Bronchial epithelial cell (primary cell): ENCODE results near the gene TKTL2. TPM values are rescaled to one million over a fixed set of nuclear protein-coding genes. Genes with fewer than 3 reads are reported as not detected.

Source experiments
- DNase-seq: peaks from one replicate; pipeline ENCODE4 v3.0.0-alpha.2; 2010; ENCODE audit warnings: low read depth
- FAIRE-seq: peaks from 2 replicates; lab custom pipeline; 2011; peaks lifted over from hg19 to GRCh38; lab: Jason Lieb, UNC
- H3K27me3 ChIP-seq: 2 replicates; pipeline ENCODE4 v1.5.1; 2011; ENCODE audit warnings: low read length; ENCODE audit not compliant: control insufficient read depth, insufficient read depth
- H3K36me3 ChIP-seq: 2 replicates; pipeline ENCODE4 v1.5.1; 2011; ENCODE audit warnings: low read length; ENCODE audit not compliant: control insufficient read depth, insufficient read depth
- H3K4me3 ChIP-seq: 2 replicates; pipeline ENCODE4 v1.5.1; 2011; ENCODE audit warnings: mild to moderate bottlenecking, low read depth, low read length, control low read depth
- total RNA-seq: library from RNA; depleted of rRNA; stranded (reverse); fragments of >200 nt; gene quantifications from 2 replicates; pipeline ENCODE4 v1.2.1, GENCODE V29; 2014
- TF ChIP-seq, protein P1 (sequence below): IDR thresholded peaks from 2 replicates; pipeline ENCODE4 v1.5.1; 2011; ENCODE audit warnings: mild to moderate bottlenecking, moderate library complexity, low read length, control low read depth, inconsistent platforms; ENCODE audit not compliant: insufficient read depth, severe bottlenecking

Gene TKTL2
- total RNA-seq, 1 donor from 2014 or later: under 0.01 TPM

DNA sequence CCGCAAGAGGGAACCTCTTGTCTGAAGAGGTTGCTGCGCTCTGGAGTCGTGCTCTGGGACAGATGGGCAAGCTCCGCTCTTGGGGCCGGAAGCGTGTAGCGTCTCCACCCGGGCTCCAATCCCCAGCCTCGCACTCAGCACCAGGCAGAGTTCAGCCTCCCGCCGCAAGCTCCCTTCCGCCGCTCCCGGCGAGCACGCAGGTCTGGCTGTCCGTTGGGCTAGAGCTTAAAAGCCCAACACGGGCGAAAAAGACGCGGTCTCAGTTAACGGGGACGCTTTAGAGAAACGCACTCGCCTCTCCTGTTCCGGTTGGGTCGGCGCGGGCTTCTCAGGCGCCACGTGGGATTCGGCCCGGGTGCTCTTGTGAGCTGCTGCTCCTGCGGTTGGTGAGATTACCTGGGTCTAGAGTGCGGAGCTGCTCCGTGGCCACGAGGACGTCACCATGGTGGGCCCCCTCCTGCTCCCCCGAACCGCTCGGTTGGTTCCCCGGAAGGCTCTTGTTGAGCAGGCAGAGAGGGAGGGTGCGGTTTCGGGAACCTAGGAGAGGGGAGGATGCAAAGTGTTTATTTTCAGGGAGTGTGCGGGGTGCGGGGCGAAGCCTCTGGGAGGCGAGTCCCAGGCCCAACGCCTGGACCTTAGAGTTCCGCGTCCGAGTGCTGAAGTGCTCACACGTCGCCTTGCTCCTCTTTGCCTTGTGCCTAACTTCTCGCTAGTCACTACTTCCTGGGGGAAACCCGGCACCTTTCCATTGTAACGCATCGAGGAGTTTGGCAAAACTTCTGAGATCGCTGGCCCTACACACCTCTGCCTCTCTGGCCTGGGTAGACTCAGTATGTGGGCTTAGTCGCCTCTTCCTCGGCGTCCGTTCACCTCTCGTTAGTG, 21.0 kb upstream of the TKTL2 start, which contains the start of gene TMA16:
Gene TMA16 (plus strand): TSS at position 331 of the 882 bp plus-strand sequence. CDS start 112 bp downstream, at position 443.
- peak; percentile 82 for DNase-seq
- TF ChIP-seq, protein P1, sequence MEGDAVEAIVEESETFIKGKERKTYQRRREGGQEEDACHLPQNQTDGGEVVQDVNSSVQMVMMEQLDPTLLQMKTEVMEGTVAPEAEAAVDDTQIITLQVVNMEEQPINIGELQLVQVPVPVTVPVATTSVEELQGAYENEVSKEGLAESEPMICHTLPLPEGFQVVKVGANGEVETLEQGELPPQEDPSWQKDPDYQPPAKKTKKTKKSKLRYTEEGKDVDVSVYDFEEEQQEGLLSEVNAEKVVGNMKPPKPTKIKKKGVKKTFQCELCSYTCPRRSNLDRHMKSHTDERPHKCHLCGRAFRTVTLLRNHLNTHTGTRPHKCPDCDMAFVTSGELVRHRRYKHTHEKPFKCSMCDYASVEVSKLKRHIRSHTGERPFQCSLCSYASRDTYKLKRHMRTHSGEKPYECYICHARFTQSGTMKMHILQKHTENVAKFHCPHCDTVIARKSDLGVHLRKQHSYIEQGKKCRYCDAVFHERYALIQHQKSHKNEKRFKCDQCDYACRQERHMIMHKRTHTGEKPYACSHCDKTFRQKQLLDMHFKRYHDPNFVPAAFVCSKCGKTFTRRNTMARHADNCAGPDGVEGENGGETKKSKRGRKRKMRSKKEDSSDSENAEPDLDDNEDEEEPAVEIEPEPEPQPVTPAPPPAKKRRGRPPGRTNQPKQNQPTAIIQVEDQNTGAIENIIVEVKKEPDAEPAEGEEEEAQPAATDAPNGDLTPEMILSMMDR: no peak
- Histone ChIP-seq H3K4me3 (peak within 1 kb of the TSS; percentile 72), H3K27me3 (no peaks in the 10 kb centered on the region), H3K36me3 (no peaks in the 10 kb centered on the region)
- FAIRE-seq: peak; percentile 43

DNA sequence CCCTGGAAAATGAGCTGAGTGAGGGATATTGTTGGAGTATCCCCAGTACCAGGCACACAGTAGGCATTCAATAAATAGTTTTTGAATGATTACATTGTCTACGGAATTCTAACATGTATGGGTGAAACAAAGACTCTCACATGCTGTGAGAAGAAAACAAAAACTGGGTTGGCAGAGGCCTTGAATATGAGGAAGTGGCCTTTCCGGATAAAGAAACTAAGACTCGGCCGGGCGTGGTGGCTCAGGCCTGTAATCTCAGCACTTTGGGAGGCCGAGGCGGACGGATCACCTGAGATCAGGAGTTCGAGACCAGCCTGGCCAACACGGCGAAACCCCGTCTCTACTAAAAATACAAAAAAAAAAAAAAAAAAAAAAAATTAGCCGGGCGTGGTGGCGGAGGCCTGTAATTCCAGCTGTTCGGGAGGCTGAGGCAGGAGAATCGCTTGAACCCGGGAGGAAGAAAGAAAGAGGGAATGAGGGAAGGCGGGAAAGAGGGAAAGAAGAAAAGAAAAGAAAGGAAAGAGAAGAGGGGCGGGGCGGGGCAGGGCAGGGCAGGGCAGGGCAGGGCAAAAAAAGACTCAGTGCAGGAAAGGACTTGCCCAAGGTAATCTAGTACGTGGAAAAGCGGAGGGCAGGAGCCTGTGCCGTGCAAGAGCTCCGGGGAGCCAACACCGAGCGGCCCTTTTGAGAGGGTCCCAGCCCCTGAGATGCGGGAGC, 20.2 kb upstream of the TKTL2 start:
- DNase-seq (no peak), FAIRE-seq (no peak)

DNA sequence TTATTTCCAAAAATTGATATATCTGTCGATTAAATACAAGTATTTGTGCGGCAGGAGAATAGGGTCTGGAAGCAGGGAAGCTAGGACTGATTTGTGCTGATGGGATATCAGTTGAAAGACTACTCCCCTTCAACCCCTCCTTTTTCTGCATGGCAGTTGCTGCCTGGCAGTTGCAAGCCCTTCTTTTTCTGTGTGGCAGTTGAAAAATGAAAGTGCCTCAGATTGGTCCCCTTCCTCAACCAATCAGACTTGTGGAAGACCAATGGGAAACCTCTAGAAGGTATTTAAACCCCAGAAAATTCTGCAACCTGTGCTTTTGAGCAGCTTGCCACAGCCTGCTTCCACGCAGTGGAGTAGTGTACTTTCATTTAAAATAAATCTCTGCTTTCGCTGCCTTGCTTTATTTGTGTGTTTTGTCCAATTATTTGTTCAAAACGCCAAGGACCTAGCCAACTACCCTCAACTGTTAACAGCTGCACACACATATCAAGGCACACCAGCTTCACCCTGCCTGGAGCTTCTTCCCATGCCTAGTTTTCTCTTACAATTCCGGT, 19.5 kb upstream of the TKTL2 start:
- Histone ChIP-seq H3K4me3 (no peak overlapping the region), H3K36me3 (no peaks in the 10 kb centered on the region), H3K27me3 (no peaks in the 10 kb centered on the region)
- DNase-seq: no peak
- TF ChIP-seq, protein P1: no peak
- FAIRE-seq: no peak

More for the DNA sequence above, 20.2 kb upstream of the TKTL2 start:
- Histone ChIP-seq H3K36me3 (no peaks in the 10 kb centered on the region), H3K4me3 (peak overlapping the region; percentile 72), H3K27me3 (no peaks in the 10 kb centered on the region)
- TF ChIP-seq, protein P1: no peak

DNA sequence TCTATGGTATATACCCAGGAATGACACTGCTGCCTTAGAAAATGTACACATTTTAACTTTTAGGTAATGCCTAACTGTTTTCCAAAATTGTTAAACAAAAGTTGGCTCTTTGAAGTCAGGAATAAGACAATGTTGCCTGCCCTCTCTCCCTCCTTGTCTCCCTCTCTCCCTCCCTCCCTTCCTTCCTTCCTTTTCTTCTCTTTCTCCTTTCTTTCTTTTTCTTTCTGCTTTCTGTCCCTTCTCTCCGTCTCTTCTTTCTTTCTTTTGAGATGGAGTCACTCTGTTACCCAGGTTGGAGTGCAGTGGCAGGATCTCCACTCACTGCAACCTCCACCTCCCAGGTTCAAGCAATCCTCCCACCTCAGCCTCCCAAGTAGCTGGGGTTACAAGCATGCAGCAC, 16.4 kb upstream of the TKTL2 start:
- Histone ChIP-seq H3K4me3 (no peak overlapping the region), H3K36me3 (no peaks in the 10 kb centered on the region), H3K27me3 (no peaks in the 10 kb centered on the region)
- FAIRE-seq (no peak), DNase-seq (no peak)
- TF ChIP-seq, protein P1: no peak

DNA sequence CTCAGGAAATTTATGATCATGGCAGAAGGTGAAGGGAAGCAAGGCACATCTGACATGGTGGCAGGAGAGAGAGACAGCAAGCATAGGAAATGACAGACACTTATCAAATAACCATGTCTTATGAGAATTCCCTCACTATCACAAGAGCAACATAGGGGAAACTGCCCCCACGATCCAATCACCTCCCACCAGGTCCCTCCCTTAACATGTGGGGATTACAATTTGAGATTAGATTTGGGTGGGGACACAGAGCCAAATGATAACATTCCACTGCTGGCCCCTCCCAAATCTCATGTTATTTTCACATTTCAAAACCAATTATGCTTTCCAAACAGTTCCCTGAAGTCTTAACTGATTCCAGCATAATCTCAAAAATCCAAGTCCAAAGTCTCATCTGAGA, 12.8 kb upstream of the TKTL2 start:
- Histone ChIP-seq H3K36me3 (no peaks in the 10 kb centered on the region), H3K4me3 (no peak overlapping the region), H3K27me3 (no peaks in the 10 kb centered on the region)
- DNase-seq (no peak), FAIRE-seq (no peak)
- TF ChIP-seq, protein P1: no peak
